Mucosa of descending colon (tissue), 3 donors: ENCODE measurements around the gene SERPINA10. TPM values are rescaled to one million over a fixed set of nuclear protein-coding genes. Genes with fewer than 3 reads are reported as not detected.

Experiments used
- ATAC-seq: fragments of 200-7000 bp; cut with Tn5 transposase; one replicate; pipeline ENCODE4 v1.9.1; 2020; ENCODE audit warnings: mild to moderate bottlenecking, moderate library complexity
- DNase-seq, 3 donors: peaks; one replicate each; pipeline ENCODE4 v3.0.0-alpha.2; 2020
- H3K36me3 ChIP-seq: fragments of 200-600 bp; one replicate; pipeline ENCODE4 v1.8.0; 2021; ENCODE audit warnings: low read depth, mild to moderate bottlenecking
- H3K4me1 ChIP-seq: fragments of 200-600 bp; one replicate; pipeline ENCODE4 v1.8.0; 2021; ENCODE audit warnings: low read depth, mild to moderate bottlenecking
- H3K4me3 ChIP-seq: fragments of 200-600 bp; one replicate; pipeline ENCODE4 v1.8.0; 2021; ENCODE audit warnings: mild to moderate bottlenecking
- H3K9me3 ChIP-seq: fragments of 200-600 bp; one replicate; pipeline ENCODE4 v1.8.0; 2021; ENCODE audit warnings: mild to moderate bottlenecking
- intact Hi-C, 2 donors: fragments of 100-400 bp; cut with DNase I in 1 of 2; cut with micrococcal nuclease in 1 of 2; formaldehyde crosslinking; loops; one replicate each; pipeline versions ENCODE4 v1.11.0 to v1.11.1; 2022; cut with DNase I, micrococcal nuclease
- total RNA-seq, 3 donors: library from RNA; stranded (reverse); fragmentation: NEBNext Ultra II Directional in 2 of 3; extraction: Animal tissue kit (Norgen Biotek cat#: 25700) in 2 of 3; gene quantifications; one replicate each; pipeline versions ENCODE4 v1.2.1 to v1.2.4, GENCODE V29; 2021 to 2023
- TF ChIP-seq, protein P1 (sequence below): fragments of 200-600 bp; IDR thresholded peaks from one replicate; pipeline ENCODE4 v1.8.0; 2022; ENCODE audit warnings: antibody characterized with exemption, mild to moderate bottlenecking
- donor health status: DM: no; HTN: no; CAD: no; lungs with moderate emphysema.
- donor health status: DM: no; HTN: no; CAD: no.
- donor health status: DM: no; HTN: yes; CAD: no.

The SERPINA10 gene
- total RNA-seq, 3 donors from 2014 or later, result 0.09 to 0.34 (median 0.20) TPM

- intact Hi-C loops, result no loop called here
- Histone ChIP-seq H3K4me1 (no peaks in the 10 kb centered on the region), H3K36me3 (no peaks in the 10 kb centered on the region), H3K9me3 (no peaks in the 10 kb centered on the region), H3K4me3 (no peak overlapping the region)
- no peak for DNase-seq
- TF ChIP-seq, protein P1, sequence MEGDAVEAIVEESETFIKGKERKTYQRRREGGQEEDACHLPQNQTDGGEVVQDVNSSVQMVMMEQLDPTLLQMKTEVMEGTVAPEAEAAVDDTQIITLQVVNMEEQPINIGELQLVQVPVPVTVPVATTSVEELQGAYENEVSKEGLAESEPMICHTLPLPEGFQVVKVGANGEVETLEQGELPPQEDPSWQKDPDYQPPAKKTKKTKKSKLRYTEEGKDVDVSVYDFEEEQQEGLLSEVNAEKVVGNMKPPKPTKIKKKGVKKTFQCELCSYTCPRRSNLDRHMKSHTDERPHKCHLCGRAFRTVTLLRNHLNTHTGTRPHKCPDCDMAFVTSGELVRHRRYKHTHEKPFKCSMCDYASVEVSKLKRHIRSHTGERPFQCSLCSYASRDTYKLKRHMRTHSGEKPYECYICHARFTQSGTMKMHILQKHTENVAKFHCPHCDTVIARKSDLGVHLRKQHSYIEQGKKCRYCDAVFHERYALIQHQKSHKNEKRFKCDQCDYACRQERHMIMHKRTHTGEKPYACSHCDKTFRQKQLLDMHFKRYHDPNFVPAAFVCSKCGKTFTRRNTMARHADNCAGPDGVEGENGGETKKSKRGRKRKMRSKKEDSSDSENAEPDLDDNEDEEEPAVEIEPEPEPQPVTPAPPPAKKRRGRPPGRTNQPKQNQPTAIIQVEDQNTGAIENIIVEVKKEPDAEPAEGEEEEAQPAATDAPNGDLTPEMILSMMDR, result no peak
- ATAC-seq, result no peak
These were observed 37.8 kb upstream of the SERPINA10 start for GRCh38 chr14:94330857-94331256.

DNA sequence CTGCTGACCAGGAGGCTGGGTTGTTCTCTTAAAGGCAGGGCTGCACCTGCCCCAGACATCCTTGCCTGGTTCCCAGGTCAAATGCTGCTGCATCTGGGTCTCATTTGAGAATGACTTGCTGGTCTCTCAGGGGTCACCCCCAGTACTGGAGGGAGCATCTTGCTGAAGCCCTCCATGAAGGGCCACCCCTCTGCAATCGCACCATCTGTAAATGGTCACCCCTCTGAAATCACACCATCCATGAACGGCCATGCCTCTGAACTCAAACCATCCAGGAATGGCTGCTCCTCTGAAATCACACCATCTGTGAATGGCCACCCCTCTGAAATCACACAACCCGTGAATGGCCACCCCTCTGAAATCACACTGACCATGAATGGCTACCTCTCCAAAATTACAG, 37.4 kb upstream of the SERPINA10 start:
- ATAC-seq, result no peak
- intact Hi-C loops, result no loop called here
- H3K9me3 ChIP-seq, result no peaks in the 10 kb centered on the region
- TF ChIP-seq, protein P1, result no peak
- H3K36me3 ChIP-seq, result no peaks in the 10 kb centered on the region
- H3K4me3 ChIP-seq, result no peak overlapping the region
- no peak for DNase-seq
- no peaks in the 10 kb centered on the region for H3K4me1 ChIP-seq

DNA sequence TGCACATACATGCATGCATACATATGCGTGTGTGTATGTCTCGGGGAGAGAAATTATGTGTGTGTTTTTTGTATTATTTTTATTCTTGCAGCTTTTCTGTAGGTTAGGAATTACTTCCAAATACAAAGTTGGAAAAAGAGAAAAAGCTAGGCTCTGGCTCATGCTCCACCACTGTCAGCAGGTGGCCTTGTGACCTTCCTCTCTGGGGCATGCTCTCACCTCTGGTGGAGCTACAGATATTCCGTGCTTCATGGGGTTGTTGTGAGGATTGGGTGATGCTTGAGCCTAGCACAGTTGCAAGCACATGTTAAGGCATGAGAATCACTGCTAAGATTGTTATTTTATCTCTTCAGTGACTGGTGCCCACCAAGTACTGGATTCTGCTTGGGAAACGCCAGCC, 36.8 kb upstream of the SERPINA10 start:
- H3K4me1 ChIP-seq, result no peaks in the 10 kb centered on the region
- TF ChIP-seq, protein P1, result no peak
- ATAC-seq (no peak), DNase-seq (no peak)
- H3K4me3 ChIP-seq, result no peak overlapping the region
- intact Hi-C loops, result no loop called here
- H3K36me3 ChIP-seq, result no peaks in the 10 kb centered on the region
- H3K9me3 ChIP-seq, result no peaks in the 10 kb centered on the region

GRCh38 chr14:94328196-94328595, 35.1 kb upstream of the SERPINA10 start:
- TF ChIP-seq, protein P1, result no peak

DNA sequence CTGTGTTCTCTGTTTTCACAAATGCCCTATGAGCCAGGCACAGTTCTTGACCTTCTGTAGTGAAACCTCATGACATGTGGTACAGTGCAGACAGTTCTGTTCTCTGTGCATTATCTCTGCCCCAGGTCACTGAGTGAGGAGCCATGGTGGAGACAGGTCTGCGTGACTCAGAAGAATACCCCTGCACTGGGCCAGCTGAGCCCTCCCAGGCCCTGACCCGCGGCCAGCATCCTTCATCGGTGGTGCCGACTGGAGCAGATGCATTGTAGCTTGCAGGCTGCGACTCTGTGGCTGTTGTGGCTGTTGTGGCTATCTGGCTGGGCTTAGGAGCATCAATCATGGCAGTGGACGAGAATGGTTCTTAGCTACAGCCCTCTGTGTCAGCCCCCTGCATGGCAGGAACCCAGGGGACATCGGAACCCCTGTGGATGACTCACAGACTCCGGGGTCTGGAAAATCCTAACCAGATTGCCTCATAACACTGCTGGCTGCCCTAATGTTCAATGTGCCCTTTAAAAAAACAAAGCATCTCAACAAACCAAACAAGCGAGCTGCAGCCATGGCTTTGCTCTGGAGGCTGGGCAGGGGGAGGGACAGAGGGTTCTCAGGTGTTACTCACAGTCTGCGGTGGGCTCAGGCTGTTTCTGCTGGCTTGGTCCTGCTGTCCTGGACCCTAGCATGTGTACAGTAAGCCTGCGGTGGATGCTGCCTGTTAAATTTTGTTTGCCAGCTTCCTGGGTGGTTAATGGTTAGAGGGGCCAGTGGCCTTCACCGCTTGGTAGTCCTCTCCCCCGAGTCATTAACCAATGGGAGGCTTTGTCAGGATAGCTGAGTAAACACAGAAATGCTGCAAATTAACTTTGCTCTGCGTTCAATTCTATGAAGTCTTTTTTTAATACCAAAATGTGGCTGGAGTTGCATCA, 29.8 kb upstream of the SERPINA10 start, which contains the start of gene SERPINA6:
SERPINA6 (minus strand) TSS at position 689 of the 923 bp plus-strand sequence. CDS start 8,688 bp downstream, outside the sequence.
- DNase-seq, result peak in 2 of 3 donors; percentile 27 to 42
- intact Hi-C loops, result no loop called here
- Histone ChIP-seq H3K4me3 (no peak within 1 kb of the TSS), H3K4me1 (no peaks in the 10 kb centered on the region), H3K36me3 (no peaks in the 10 kb centered on the region), H3K9me3 (no peaks in the 10 kb centered on the region)
- peak; percentile 47 for ATAC-seq
- TF ChIP-seq, protein P1, result no peak

More at GRCh38 chr14:94328196-94328595, 35.1 kb upstream of the SERPINA10 start:
- H3K36me3 ChIP-seq, result no peaks in the 10 kb centered on the region
- no peak overlapping the region for H3K4me3 ChIP-seq
- H3K4me1 ChIP-seq, result no peaks in the 10 kb centered on the region
- no peaks in the 10 kb centered on the region for H3K9me3 ChIP-seq
- no peak for ATAC-seq
- DNase-seq, result no peak
- intact Hi-C loops, result no loop called here
